ENCODE measurements around the gene GPR55.

Gene GPR55

DNA sequence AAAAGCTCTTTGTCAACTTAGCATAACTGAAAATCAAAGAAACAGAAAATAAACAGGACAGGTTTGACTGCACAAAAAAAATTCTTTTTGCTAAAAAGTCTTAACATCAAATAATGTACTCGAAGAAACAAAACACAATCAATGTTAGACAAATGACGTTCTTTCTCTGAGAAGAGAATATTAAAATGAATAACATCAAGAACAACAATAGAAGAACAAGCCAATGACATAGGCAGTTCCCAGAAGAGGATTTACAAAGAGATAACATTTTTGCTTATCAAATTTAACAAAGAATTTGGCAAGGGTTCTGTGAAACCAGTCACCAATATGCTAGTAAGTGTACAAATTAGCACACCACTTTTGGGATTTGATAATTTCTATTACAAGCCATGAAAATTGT lies 5.8 kb downstream of the GPR55 start:
- DNase-seq (ENCODE audit: low spot score), result no peak

DNA sequence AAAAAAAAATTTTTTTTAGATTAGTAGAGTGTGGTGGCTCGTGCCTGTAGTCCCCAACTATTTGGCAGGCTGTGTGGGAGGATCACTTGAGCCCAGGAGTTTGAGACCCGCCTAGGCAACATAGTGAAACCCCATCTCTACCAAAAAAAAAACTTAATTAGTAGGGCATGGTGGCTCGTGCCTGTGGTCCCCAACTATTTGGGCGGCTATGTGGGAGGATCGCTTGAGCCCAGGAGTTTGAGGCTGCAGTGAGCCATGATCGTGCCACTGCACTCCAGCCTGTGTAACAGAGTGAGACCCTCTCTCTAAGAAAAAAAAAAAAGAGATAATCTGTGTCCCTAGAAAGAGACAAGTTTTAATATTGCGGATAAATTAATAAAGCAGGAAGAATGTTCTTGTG lies 8.8 kb downstream of the GPR55 start:
- no peak for DNase-seq (ENCODE audit: low spot score)

GRCh38 chr2:230915319-230915718 lies 9.7 kb downstream of the GPR55 start:
- DNase-seq (ENCODE audit: low spot score), result no peak

GRCh38 chr2:230914886-230915285 lies 10.2 kb downstream of the GPR55 start:
- no peak for DNase-seq (ENCODE audit: low spot score)

DNA sequence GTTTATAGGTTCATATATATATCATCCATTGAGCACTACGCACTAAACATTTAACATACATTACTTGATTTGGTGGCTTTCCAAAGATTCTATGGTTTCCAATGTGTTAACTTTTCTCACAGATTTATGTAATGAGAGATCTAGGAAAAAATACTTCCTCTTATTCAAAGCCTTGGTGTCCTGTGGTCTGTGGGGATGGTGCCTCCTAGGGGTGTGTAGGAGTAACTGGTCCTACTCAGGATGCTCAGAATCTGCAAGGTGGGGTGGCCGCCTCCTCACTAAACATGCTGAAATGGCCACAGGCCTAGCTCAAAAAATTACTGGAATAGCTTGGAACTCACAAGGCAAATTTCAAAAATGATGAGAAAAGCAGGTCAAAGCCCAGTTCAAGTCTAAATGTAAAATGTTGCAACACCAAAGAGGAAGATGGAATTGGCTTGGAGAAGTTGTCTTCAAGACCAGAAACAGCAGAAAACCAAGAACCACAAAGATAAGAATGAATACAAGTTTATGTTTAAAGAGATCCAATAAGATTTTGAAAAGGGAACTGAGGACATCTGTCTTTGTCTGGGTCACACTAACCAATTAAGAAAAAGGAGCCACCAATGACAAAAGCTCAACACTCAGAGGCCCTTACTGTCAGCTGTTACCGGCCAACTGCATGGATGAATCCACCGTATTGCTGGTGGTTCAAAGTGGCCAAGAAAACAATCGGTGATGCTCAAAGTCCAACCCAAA lies 11.5 kb downstream of the GPR55 start:
- DNase-seq (ENCODE audit: low spot score), result peak; percentile 19

GRCh38 chr2:230912724-230913123 lies 12.3 kb downstream of the GPR55 start:
- DNase-seq (ENCODE audit: low spot score), result no peak

DNA sequence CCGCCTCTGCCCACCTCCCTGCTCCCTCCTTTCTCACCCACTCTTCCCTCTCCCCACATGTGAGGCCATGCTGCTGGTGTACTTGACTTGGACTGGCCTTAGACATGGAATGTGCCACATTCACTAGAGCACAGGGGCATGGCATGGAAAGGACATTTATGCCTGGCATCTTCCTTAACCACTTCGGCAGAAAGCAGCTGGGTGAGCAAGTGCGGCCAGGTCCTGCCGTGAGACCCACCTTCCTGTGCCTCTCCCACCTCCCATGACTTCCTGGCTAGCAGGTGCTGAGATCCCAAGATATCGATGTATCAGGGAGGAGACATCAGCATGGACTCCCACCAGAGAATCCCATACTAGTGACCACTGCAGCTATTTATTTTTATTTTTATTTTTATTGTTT lies 13.0 kb downstream of the GPR55 start:
- DNase-seq (ENCODE audit: low spot score), result no peak

DNA sequence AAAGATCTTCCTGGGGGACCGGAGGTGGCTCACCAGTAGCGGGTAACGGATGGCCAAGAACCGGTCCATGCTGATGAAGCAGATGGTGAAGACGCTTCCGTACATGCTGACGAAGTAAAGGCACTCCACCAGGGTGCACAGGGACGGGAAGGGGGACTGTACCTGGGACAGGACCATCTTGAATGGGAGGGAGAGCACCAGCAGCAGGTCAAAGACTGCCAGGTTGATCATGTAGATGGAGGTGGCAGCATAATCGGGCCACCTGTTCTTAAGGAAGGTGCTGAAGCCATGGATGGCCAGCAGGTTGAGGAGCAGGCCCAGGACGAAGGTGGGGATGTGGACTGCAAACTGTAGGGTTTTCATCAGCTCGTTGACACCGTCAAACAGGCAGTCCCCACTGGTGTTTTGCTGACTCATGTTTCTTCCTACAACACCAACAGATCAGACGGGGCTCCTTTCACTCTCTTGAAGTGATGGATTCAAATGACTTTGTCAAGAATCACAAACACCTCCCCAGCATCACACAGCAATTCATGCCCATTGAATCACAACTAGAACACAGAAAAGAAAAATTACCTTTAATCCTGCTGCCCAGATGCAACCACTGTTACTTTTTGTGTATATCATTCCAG lies 14.4 kb downstream of the GPR55 start:
- no peak for DNase-seq (ENCODE audit: low spot score)

GRCh38 chr2:230909841-230910545 lies 15.0 kb downstream of the GPR55 start:
- DNase-seq (ENCODE audit: low spot score), result no peak

GRCh38 chr2:230908595-230909191 lies 16.3 kb downstream of the GPR55 start:
- peak; percentile 99 for DNase-seq (ENCODE audit: low spot score)

GRCh38 chr2:230908092-230908594 lies 16.9 kb downstream of the GPR55 start:
- no peak for DNase-seq (ENCODE audit: low spot score)

GRCh38 chr2:230907361-230908091 lies 17.5 kb downstream of the GPR55 start:
- no peak for DNase-seq (ENCODE audit: low spot score)

- DNase-seq (ENCODE audit: low spot score), result no peak
These were observed 18.4 kb downstream of the GPR55 start for GRCh38 chr2:230906471-230907230.

GRCh38 chr2:230905448-230906421 lies 19.3 kb downstream of the GPR55 start:
- peak; percentile 40 for DNase-seq (ENCODE audit: low spot score)

- no peak for DNase-seq (ENCODE audit: low spot score)
These were observed 20.1 kb downstream of the GPR55 start for GRCh38 chr2:230904856-230905447.

DNA sequence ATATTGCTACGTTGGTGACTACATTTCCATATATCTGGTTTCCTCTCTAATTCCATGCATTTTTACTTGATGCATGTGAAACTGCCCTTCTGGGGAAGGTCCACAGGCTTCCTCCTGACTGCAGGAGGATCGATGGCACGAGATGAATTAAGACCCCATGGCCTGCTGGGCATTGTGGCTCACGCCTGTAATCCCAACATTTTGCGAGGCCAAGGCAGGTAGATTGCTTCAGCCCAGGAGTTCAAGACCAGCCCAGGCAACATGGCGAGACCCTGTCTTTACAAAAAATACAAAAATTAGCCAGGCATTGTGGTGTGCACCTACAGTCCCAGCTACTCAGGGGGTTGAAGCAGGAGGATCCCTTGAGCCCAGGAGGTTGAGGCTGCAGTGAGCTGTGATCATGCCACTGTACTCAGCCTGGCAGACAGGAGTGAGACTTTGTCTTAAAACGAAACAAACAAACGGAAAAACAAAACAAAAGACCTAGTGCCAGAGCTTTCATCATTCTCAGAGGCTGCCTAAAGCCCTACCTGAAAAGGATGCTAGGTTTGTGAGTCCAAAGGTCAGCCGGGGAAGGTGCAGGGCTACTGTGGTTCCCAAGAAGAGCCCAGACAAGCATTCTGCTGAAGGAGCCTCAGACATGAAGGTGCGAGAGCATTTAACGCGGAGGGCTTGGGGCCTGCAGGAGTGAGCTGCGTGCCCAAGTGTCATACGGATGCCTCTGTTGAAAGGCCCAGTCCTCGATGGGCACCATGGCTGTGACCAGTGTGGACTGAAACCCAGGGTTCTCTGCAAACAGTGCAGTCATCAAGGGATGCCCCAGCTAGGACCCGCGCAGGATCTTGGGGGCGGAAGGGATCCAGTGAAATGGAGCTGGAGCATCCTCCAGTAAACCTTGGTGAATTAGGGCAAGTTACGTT lies 21.6 kb downstream of the GPR55 start:
- DNase-seq (ENCODE audit: low spot score), result no peak

DNA sequence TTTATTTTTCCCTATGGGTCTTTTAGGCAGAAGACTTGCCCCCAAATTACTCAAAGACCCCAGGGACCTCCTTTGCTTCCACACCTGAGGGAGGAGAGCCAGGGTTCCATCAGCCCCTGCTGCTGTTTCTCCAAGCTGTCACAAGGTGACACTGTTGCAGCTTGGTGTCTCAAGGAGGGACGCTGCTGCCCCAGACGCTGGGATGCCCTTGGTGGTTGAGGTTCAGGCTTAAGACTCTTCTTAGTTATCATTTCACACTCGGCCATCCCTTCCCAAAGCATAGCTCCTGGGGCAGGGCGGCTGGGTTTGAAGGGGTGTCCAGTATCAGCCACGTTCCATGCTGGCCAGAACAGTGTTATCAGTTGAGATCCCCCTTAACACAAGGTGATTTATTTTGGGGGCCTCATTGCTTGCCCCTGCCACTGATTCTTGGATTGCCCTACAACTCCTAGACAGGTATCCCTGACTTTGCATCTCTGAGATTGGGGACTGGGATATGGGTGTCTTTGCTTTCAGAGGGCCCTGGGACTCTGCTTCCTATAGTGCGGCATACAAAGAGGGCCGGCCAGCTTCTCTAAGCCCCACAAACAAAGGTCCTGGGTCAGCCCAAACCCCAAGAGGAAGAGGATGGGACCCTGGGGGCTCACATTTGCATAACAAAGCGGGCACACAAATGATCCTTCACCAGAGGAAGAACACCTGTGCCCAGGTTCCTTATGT lies 22.7 kb downstream of the GPR55 start:
- peak; percentile 71 for DNase-seq (ENCODE audit: low spot score)

DNA sequence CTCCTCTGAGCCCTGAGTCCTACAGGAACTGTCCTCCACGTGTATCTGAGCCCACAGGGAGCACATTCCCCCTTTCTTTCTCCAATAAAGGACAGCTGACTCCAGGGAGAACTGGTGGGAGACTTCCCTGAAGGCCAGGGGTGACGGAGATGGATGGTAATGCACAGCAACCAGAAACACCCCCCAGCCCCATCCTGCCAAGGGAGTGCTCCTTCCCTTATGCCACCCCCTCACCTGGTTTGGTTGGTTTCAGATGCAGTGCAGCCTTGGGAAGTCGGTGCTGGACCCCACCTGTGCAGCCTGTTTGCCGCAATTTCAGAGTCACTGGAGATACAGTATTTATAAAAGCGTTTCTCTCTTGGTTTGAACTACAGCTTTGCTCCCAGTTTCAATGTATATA lies 24.0 kb downstream of the GPR55 start:
- no peak for DNase-seq (ENCODE audit: low spot score)
